Measurements from ENCODE around the gene EFS.
A peak's percentile ranks its signal among the peaks of the same experiment; 100 is the strongest.

Gene EFS

DNA sequence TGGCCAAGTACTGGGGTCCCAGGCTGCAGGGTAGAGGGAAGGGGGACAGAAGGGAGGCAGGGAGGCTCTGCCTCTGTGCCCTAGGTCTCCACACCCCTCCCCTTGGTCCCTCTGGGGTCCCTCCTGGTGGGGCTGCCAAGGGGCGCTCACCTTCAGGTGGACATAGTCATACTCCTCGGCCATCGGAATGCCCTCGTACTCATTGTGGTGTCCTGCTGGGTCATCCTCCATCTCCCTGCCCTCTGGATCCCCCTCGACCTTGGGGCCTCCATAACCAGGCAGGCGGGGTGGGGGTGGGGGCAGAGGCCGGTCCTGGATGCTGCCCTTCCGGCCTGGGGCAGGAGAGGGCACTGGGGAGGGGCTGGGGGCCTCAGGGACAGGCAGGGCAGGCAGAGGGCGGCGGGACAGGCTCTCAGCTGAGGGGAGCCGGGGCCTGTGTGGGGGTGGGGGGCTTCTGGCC, 5.8 kb downstream of the EFS start:
- no peak for DNase-seq (ENCODE audit: low read depth, low spot score)

DNA sequence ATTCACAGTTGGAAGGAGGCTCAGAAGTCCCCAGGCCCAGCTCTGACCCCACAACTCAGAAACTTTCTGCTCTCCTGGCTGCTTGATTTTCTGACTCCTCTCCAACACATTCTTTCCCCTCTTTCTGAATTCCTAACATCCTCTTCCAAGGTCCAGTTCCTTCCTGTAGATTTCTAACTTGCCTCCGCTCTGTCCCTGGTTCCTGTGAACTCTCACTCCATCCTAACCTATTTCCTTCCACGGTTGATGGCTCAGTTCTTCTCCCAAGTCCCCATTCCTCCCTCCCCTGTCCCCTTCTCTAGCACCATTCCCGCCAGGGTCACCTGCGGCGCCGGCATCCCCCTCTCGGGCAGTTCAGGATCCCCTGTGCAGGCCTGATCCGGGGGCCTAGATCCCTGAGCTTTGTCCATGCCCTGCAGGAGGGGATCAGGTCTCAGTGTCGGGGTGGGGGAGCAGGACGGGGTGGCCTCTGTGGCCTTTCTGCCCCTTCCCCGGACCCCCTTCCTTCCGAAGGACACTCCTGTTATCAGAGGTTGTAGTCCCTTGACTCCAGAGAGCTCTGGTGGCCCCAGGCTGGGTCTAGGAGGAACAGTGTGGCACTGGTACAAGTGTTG, 6.3 kb downstream of the EFS start:
- no peak for DNase-seq (ENCODE audit: low read depth, low spot score)

DNA sequence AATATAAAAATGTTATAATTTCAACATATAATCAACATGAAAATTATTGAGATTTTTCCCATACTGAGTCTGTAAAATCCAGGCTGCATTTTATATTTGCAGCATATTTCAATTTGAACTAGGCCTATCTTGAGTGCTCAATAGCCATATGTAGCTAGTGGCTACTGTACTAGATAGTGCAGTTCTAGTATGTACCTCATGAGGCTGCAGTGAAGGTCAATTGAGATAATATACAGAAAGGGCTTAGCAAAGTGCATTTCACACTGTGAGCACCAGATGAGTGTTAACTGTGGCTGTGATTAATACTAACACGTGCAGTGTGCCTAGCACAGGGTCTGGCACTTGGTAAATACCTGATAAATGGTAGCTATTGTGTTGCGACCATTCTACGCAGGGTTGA, 6.9 kb downstream of the EFS start:
- no peak for DNase-seq (ENCODE audit: low read depth, low spot score)

DNA sequence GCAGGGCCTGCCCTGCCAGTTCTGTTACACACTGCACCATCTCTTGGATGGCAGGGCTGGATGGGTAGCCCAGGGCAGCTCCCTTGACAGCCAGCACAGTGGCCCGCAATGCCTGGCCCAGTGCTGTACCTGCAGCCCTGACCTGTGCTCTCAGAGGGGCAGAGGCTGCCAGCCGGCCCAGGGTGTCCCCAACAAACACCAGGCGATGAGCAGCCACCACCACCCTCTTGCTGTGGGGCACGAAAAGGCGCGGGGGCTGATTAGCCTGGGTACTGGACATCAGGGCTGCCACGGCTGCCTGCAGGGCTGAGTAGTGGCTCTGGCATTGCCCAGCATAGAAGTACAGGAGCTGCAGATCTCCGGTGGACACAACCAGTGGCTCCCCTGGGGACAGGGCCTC, 7.7 kb downstream of the EFS start:
- DNase-seq (ENCODE audit: low read depth, low spot score) = no peak

DNA sequence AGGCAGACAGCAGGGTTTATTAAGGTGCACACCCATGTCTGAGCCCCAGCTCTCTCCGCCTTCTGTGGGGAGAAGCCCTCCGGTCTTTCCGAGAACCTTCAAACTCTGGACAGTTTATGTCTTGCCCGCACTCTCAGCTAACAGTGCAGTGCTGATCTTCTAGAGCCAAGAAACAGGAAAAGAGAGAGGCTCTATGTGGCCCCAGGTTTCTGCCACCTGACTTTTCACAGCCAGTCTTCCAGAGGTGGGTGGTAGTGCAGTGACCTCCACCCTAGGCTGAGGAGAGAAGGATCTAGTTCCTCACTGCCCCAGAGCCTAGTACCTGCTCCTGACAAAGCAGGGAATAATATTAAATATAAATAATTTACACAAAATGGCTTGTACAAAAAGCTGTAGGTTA, 8.3 kb downstream of the EFS start:
- no peak for DNase-seq (ENCODE audit: low read depth, low spot score)

DNA sequence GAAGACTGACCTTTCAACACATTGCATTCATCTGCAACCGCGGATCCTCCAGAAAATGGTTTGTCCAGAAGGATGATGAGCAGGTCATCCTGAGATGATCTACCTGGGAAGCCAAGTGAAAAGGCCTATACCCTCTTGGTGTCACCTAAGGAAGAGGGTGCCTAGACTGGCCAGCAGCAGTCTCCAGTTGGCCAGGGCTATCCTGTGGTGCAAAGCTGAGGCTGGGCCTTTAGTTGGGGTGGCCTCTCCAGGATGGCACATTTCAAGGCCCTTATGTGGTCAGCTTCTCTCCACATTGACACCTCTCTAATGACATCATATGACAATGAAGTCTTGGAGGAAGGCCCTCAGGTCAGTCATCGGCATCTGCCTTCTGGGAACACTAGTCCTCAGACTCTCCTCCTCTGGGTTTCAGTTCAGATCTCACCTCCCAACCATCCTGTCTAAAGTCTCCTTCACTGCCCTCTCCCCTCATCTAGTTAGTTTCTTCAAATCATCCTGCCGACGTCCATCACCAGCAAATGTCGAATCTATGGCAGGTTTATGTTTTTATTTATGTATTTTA, 9.0 kb downstream of the EFS start:
- no peak for DNase-seq (ENCODE audit: low read depth, low spot score)

DNA sequence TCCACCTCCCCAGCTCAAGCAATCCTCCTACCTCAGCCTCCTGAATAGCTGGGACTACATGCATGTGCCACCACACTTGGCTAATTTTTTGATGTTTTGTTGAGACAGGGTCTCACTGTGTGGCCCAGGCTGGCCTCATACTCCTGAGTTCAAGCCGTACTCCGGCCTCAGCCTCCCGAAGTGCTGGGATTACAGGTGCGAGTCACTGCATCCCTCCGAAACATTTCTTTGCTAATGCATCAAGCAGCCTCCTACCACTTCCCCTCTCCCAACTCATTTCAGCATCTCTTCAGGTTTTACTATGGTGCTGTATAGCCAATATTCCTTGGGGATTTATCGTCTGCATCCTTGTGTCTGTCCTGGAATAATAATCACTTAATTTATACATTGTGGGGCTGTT, 10.0 kb downstream of the EFS start:
- no peak for DNase-seq (ENCODE audit: low read depth, low spot score)

DNA sequence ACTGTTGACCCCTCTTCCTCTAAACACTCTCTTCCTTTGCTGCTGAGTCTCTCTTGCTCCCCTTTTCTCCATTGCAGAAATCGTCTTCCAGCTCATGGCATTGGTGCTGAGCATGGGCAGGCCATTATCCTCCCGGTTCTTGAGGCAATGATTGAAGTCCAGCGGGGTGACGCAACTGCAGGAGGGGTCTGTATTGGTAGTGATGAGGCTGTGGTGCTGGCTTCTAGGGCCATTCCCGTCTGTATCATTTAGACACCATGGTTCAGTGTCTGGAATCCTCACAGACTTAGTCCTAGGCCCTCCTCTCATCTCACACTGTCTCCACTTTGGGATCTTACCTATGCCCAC, 11.6 kb downstream of the EFS start:
- no peak for DNase-seq (ENCODE audit: low read depth, low spot score)

DNA sequence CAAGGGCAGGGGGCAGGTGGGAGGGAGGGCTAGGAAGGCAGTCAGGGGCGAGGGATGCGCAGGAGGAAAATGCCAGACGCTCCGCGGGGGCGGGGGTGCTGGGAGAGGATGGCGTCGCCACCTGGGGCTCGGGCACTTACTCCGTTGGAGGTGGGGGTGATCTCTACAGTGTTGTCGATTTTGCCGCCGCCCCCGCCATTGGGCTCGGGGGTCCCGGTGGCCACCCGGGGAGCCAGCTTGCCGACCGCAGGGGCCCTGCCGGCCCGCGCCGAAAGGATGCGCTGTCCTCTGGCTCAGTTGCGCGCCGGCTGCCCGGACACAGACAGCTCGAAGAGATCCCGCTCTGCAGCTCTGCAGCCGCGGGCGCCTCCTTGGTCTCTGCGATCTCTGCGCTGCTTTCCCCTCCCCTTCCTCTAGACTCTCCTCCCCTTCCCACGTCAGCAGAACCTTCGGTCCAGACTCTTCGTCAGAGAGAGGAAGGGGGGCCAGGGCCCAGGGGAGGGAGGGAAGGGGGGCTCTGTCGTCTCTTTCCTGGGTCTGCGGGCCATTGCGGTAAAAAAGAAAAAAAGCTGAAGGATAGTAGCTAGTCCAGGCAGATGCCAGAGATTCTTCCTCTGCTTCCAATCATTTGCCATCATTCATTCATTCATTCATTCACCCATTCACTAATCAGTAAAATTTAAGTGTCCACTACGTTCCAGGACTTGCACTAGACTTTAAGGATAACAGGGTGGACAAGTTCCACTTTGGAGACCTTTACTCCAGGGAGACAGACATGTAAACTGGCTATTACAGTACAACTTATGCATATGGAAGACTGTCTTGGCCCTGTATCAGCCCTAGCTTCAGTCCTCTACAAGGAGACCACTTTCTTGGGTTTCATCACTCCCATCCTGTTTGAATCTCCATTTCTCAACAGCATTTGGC, 12.2 kb downstream of the EFS start, which contains the start of gene SLC22A17:
SLC22A17 (minus strand) TSS at position 382 of the 927 bp plus-strand sequence.
- DNase-seq (ENCODE audit: low read depth, low spot score) = peak; percentile 62

DNA sequence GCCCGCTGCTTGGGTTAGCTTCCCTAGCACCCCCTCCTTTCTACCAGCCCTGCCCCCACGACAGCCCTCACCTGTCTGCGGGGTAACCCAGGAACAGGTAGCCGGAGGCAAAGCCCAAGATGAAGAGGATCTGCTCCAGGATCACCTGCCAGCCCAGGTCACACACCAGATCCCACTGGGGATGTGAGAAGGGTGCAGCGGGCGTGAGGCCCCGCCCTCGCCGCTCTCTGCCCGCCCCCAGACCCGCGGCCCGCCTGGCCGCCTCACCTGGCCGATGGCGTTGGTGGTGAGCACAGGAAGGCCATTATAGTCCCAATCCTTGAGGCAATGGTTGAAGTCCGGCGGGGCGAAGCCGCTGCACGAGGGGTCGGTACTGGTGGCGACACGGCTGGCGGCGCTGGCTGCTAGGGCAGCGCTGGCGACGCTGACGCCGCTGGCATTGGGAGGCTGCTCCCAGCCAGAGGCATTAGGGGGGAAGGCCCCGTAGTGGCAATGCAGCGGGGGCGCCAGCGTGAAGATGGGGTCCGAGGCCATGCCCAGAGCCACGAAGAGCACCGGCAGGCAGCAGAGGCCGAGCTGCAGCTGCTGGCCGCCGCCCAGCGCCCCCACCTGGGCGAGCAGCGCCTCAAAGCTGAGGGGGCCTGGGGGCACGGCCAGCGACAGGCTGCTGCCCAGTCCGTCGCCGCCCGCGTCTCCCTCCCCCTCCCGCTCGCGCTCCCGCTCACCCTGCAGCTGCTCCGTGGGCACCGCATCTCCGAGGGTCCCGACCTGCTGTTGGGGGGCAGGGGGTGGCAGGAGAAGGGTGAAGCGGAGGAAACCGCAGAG, 13.1 kb downstream of the EFS start:
- no peak for DNase-seq (ENCODE audit: low read depth, low spot score)

DNA sequence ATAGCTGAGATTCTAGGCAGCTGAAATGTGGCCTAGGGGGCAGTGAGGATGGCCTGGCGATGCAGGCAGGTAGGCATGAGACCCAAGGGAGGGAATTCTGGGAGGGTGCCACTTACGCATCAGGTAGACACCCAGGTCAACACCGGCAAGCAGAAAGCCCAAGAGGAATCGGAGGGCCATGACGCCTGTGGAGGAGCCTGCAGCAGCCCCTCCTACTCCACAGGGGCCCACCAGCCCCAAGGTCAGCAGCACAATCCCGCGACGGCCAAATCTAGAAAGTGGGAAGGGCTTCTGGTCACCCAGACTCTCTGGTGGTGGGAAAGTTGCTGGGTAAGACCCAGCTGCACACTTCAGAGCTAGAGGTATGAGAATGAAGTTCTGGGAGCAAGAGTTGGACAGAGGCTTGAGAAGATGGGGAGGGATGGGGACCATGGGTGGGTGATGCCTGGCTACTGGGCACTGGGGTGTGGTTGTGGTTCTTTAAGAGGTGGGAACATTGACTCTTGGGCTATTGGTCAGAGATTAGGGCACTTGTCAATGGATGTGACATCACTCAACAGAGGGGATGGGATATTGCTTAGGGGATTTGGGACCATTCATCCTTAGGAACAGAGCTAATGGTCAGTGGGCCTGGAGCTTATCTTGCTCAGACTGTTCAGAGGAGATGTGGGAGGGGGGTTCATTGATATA, 15.7 kb downstream of the EFS start:
- no peak for DNase-seq (ENCODE audit: low read depth, low spot score)

DNA sequence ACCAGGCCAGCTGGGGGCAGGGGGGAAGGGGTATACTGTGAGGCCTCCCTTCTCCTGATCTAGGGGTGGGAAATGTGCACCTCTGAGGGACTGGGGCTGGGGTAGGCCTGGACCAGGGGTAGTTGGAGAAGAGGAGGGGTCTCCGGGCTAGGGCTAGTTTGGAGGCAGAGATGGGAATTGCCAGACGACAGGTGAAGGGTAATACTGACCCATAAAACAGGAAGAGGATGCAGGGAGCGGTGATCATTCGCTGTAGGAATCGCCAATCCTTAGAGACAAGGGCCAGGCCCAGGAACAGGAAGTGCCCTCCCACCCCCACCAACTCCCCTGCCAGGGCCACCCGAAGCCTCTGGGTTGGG, 16.7 kb downstream of the EFS start:
- DNase-seq (ENCODE audit: low read depth, low spot score) = no peak

DNA sequence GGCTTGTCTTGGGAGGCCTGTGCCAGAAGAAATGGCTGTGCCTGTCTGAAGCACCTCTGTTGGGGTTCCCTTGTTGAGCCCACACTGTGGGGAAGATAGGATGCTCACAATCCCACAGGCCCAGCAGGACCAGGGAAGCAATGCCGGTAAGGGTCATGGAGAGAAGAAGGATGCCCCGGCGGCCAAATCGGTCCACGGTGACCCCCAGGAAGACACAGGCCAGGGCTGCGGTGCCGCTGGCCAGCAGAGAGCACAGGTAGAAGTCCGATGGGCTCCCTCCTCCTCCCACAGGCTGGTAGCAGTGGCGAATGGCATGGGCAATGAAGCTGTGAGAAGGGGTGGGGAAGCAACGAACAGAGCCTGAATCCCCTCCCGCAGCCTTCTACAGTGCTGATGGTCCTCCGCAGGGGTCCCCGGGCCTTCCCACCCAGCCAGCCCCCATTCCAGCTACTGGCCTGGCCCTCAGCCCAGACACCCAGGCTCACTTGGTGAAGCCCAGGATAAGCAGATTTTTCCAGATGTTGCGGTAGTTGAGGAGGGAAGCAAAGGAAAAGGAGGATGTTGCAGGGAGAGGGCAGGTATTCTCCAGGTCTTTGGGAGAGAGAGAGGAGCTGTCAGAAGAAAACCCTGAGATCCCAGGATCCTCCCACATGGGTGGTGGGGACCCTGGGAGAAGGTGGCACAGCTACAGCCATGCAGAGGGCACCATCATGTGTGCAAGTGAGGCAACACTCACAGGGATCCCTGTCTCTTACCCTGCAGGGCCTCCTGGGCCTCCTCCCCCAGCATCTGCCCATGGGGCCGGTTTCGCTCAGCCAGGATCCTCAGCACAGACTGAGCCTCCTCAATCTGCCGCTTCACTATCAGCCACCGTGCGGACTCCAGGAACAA, 17.3 kb downstream of the EFS start:
- DNase-seq (ENCODE audit: low read depth, low spot score) = no peak

DNA sequence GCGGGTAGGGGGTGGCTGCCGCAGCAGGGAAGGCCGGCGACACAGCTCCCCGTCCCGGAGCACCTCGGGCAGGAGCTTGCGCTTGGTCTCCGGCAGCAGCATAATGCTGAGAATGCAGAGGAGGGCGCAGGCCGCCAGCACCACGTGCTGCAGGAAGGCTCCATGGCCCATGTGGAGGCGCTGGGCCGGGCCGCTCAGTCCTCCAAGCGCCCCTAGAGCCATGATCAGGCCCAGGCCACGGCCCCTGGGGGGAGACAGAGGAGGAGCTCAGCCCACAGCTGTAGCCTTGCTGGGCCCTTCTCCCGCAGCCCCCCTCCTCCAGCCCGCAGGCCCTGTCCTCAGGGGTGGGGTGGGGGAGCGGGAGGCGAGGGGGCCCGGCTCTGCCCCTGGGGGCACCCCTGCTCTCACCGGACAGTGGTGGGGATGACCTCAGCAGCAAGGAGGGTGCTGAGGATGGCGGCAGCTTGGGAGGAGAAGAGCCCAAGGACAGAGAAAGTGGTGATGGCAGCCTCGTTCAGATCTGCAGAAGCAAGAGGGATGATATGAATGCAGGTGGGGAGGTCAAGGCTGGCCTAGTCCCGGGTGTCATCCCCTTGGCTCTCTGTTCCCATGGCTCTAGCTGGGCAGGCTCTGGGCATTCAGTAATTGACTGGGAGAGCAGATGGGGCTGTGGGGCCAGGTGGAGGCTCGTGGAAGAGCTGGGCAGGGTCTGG, 18.1 kb downstream of the EFS start:
- no peak for DNase-seq (ENCODE audit: low read depth, low spot score)

DNA sequence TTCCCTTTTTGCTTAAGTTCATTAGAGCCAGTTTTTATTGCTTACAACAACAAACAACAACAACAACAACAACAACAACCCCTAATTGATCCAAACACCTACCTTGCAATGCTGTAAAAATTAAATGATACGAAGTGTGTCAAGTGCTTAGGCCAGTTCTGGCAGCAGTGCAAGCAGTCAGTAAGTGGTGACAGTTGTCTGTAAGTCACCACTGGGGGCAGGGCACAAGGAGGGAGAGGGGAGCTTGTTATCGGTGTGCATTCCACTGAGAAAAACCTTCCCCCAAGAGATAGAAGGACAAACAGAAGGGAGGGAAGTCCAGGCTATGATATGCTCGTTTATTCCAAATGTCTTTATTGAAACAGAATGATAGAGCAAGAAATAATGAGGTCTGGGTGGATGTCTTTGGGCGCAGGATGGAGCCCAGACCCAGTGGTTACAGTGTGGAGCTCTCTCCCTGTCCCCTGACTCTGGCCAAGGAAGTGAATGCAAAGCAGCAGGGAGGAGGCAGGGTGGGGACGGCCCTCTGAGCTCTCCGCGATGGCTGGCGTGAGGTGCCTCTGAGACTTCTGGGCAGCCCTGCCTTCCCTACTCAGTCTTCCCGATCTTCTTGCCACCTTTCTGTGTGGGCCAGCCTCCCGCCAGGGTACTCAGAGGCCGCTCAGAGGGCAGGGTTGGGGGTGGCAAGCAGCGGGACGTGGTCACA, 18.8 kb downstream of the EFS start:
- no peak for DNase-seq (ENCODE audit: low read depth, low spot score)

DNA sequence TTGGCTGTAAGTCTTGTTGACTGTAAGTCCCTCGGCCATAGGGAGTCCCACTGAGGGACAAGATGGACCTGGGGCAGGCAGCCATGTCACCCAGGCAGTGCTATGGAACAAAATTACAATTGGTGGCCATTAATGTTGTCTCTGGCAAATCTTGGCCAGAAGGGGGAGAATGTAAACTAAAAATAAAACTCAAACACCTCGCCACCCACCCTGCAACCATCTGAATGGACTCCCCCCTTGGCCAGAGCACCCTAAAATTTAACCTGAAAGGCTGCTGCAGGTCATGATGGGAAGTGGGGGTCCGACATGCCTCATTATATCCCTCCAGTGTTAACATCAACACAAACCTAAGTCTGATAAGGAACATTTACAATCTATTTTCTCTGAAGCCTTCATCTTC, 20.5 kb downstream of the EFS start:
- DNase-seq (ENCODE audit: low read depth, low spot score) = no peak

DNA sequence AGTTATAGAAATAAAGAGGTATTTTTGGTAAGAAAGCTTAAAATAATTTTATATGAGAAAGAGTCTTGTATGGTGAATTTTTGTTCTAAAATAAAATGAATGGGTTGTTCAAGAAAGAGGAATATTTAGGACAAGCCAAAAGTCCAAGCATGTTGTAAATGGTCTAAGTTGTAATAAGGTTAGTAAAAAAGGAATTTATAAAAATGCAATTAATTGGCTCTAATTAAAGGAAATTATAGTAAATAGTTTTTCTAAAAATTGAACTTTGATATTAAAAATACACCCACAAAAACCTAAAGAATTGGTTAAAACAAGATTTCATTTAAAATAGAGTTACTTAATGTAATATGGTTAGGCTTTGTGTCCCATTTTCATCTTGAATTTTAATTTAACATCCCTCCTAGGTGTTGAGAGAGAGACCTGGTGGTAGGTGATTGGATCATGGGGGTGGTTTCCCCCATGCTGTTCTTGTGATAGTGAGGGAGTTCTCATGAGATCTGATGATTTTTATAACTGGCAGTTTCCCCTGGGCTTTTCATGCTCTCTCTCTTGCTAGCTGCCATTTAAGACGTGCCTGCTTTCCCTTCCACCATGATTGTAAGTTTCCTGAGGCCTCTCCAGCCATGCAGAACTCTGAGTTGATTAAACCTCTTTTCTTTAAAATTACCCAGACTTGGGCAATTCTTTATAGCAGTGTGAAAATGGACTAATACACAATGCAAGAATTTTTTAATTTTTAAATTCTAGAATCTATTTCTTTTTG, 25.3 kb downstream of the EFS start:
- DNase-seq (ENCODE audit: low read depth, low spot score) = no peak

DNA sequence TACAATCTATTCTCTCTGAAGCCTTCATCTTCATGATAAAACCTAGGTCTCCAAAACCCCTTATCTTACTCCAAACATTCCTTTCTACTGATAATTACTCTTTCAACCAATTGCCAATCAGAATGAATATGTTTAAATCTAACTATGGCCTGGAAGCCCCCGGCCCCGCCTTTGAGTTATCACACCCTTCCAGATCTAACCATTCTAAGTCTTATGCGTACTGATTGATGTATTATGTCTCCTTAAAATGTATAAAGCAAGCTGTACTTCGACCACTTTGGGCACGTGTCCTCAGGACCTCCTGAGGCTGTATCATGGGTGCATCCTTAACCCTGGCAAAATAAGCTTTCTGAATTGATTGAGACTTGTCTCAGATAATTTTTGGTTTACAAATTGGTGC, 29.3 kb downstream of the EFS start:
- DNase-seq (ENCODE audit: low read depth, low spot score) = no peak

Measured in smooth muscle cell of the brain vasculature (primary cell).